Activated effector memory CD4-positive, alpha-beta T cell treated with Interleukin-2 at 50 U/mL for 16 hours (primary cell): Measurements from ENCODE around the gene NTN3.
A peak's percentile ranks its signal among the peaks of the same experiment; 100 is the strongest.
"Not testable (repeated sequence)": the region's sequence is repeated elsewhere in the genome, so short reads cannot be mapped to it uniquely, and the experiment has no call there.

ENCODE experiments used
- DNase-seq: peaks from one replicate; pipeline ENCODE4 v3.0.0-alpha.2; 2020

The NTN3 gene

GRCh38 chr16:2471016-2471652 is at the start of gene NTN3:
Gene NTN3 (plus strand): TSS chr16:2471297. CDS start chr16:2471702, 405 bp downstream.
- DNase-seq = no peak

DNA sequence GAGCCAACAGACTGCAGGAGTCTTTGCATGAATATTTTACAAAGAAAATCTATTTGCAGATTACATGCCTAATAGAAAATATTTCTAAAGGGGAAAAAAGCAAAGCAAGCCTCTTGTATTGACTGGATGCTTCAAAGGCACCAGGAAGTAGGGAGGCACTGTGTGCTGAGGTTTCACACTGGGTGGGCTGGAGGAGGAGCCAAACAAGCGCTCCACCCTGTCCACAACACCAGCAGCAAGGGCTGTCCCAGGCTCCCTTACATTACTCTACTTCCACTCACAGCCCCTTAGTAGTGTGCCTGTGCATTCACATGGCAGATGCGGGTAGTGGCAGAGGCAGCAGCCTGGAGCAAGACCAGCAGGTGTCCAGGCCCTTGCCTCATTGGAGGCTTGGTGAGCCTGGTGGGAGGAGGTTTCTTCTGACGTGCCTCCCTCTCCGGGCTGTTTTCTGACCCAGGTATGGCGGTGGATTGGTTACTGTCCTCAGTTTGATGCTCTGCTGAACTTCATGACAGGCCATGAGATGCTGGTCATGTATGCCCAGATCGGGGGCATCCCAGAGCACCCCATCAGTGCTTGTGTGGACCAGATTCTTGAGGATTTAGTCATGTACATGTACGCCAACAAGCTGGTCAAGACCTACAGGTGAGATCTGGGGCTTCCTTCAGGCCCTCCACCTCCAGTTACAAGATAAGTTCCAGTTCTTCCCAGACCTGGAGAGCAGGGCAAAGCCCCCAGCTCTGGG is 48.8 kb upstream of the NTN3 start:
- DNase-seq = no peak

GRCh38 chr16:2424061-2425007 is 46.8 kb upstream of the NTN3 start:
- no peak for DNase-seq

- DNase-seq = no peak
Observed at GRCh38 chr16:2425008-2425518, 46.0 kb upstream of the NTN3 start.

DNA sequence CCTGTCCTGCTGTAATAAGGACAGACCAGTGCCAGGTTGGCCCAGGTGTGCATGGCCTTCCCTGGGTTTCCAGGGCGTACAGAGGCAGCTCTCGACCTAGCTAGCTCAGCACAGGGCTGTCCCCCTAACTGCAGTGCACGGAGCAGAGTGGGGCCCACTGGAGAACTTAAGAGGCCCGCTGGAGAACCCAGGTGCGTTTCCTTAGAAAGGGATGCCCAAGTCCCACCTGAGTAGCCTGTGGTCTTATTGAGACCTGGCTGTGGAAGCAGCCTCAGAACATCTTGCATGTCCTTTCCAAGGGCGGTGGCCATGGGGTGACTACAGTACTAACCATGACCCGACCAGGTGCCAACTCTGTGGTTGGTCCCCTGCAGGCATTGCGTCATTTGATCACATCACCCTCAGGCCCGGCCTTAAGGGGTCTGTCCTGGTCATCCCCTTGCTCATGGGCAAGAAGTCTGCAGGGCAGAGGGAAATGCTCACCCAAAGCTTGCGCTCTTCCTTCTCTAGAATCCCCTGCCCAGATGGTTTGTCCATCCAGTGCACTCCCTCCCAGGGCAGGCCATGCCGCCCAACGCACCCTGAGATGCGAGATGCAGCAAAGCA is 45.2 kb upstream of the NTN3 start:
- DNase-seq = no peak

- no peak for DNase-seq
Observed at GRCh38 chr16:2426941-2427361, 44.1 kb upstream of the NTN3 start.

DNA sequence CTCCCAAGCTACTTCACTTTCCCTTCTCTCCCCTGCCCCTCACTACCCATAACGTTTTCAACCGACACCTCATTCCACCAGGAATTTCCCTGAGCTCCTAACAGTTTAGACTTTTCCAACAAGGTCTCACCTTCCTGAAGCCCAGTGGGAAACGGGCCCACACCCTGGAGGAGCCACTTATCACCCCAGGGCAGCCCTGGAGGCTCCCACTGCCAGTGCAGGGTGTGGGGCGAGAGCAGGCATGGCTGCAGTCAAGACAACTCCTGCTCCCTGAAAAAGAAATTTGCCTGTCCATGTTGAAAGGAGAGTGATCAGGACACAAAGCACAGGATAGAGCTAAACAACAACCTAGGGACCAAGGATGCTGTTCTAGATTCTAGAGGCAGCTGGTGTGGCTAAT is 43.6 kb upstream of the NTN3 start:
- no peak for DNase-seq

DNA sequence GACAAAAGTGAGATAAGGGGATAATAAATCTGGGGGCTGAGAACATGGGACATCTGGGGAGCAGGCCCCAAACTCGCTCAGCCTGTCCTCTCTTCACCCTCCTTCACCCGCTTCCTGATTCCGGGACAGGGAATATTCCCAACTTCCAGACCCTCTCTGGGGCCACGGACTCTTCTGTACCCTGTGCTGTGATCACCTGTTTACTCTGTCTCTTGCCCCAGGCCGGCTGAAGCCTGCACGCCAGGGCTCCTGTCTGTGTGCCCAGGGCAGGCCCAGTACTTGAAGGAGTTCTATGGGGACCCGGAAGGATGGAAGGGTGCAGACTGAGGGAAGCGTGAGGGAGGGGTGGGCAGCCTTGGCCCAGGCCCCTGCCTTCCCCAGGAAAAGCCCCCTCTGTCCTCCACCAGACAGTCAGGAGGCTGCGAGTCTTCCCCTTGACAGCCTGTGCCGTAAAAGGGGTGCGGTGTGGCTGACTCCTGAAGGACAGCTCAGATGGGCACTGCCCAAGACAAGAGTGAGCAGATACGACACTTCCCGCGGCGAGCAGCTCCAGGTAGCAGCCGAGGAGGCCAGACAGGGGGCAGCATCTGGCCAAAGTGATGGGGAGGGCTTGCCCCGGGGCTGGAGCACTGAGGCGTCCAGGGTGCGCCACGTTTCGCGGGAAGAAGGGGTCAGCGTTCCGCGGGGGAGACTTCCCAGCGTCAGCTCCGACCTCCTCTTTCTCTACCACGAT is 42.9 kb upstream of the NTN3 start:
- DNase-seq = no peak

DNA sequence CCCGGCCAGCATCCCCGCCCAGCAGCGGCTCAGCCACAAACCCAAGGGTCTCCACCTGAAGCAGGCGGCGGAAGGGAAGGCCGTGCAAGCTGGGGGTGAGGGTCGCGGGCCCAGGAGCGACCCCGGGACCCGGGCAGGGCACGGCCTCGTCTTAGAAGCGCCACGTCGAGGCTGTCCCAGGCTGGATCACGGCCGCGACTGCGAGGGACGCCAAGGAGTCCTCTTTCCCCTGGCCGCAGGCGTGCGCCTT is 42.4 kb upstream of the NTN3 start:
- DNase-seq = no peak

- peak; percentile 98 for DNase-seq
Observed at GRCh38 chr16:2429034-2429770, 41.9 kb upstream of the NTN3 start, which contains the start of gene CCNF. Gene CCNF (plus strand): TSS chr16:2429447. CDS start chr16:2429482, 35 bp downstream.

GRCh38 chr16:2429771-2430663 is 41.1 kb upstream of the NTN3 start:
- DNase-seq = no peak

GRCh38 chr16:2432286-2432685 is 38.8 kb upstream of the NTN3 start:
- DNase-seq = no peak

GRCh38 chr16:2432801-2433505 is 38.1 kb upstream of the NTN3 start:
- no peak for DNase-seq

- DNase-seq = not testable (repeated sequence)
Observed at GRCh38 chr16:2435236-2435635, 35.9 kb upstream of the NTN3 start.

DNA sequence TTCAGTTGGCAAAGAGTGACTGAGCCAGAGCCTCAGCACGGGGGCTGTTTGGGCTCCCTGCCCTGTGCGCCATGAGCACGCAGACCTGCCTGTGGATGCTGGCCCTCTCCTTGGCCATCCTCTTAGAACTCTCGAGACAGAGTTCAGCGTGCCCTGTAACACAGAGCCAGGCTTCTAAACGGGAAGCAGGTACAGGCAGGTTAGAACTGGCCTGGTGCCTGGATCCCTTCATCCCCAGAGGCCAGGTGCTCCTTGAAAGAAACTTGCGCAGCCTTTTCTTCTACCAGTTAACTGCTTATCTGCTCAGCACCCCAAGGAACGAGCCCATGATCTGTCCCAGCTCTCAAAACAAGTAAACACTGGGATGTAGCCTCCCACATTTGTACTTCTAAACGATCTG is 35.0 kb upstream of the NTN3 start:
- DNase-seq = no peak

- no peak for DNase-seq
Observed at GRCh38 chr16:2437032-2437790, 33.9 kb upstream of the NTN3 start.

DNA sequence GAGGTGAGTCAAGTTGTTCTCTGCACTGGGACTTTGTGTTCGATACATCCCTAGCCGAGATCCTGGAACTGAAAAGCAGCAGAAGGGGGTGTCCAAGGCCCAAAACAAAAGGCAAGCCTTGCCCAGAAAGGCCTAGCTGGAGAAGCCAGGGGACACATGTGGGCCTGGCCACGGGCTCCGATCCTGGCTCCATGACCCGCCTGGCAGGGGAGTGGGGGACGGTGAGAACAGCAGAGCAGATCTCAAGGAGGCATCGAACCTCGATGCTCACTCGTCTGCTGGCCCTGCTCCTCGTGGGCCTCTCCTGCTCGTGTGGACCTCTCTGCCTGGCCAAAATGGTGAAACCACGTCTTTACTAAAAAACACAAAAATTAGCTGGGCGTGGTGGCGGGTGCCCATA is 33.0 kb upstream of the NTN3 start:
- DNase-seq = no peak

DNA sequence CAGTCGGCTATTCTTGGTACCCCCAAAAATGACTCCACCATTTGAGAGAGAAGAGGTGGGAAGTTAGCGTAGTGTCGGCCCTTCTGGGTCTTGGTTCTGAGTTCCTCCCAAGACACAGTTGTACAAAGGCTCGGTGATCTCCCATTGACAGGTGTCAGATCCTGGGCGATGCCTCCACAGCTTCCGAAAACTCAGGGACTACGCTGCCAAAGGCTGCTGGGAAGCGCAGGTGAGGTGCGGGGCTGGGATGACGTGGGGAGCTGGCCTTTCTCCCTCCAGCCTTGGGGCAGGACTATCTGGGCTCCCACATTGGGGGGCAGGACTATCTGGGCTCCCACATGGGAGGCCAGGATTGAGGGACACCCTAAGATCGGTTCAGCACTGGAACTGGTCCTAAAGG is 31.5 kb upstream of the NTN3 start:
- no peak for DNase-seq
